HG03066 (cell line): ENCODE data around the gene TMA7.

Source experiments
- ATAC-seq: cut with Tn5 transposase; IDR thresholded peaks from one replicate; pipeline ENCODE4 v1.9.1; 2021; ENCODE audit warnings: low read depth; ENCODE audit not compliant: unreplicated experiment

TMA7 gene

DNA sequence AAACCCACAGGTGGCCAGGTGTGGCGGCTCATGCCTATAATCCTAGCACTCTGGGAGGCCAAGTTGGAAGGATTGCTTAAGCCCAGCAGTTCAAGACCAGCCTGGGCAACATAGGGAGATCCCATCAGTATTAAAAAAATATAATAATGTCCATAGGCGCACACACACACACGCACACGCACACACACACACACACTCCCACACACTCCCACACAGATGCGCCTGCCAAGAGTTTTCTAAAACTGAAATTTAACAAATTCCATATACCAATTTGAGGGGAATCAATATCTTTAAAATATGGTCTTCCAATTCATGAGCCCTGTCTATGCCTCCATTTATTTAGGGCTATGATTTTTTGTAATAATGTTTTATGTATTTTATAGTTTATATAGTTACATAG lies 46.9 kb downstream of the TMA7 start:
- ATAC-seq, result no peak

DNA sequence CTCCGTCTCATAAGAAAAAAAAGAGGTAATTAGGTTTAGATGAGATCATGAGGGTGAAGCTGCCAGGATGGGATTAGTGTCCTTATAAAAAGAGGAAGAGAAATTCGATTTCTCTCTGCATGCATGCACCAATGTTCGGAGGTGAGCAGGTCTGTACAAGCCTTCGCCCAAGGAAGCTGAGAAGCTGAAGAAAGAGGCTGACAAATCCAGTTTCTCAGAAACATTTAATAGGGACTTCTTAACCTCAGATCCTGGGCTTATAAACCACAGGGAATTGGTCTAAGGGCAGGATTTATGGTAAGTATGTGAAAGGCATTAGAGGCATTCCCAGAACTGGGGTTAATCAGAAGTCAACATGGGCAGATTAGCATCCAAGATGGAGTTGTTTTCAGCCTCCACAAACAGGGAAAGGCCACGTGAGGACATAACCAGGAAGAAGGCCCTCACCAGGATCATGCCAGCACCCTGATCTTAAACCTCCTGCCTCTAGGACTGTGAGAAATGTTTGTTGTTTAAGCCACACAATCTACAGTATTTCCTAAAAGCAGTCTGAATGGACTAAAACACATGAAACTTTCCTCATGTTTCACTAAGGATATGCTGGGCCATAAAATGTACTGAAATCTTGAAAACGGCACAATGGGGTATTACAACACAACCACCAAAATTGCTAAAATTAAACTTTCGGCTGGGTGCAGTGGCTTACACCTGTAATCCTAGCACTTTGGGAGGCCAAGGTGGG lies 52.6 kb downstream of the TMA7 start:
- ATAC-seq, result no peak

DNA sequence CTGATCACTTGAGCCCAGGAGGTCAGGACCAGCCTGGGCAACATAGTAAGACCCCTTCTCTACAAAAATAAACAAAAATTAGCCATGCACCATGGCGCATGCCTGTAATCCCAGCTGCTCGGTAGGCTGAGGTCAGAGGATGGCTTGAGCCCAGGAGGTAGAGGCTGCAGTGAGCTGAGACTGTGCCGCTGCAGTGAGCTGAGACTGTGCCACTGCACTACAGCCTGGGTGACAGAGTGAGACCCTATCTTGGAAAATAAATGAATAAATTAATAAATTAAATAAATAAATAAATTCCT lies 53.1 kb downstream of the TMA7 start:
- ATAC-seq, result no peak
